HEK293 (cell line): ENCODE measurements around the gene MYOM1.

Experiments used
- SP2 ChIP-seq: fragments of 450-650 bp; formaldehyde crosslinking; IDR thresholded peaks from 2 replicates; pipeline ENCODE4 v1.5.1; 2016; ENCODE audit warnings: missing biosample characterization, missing genetic modification characterization
- TCF7L2 ChIP-seq: IDR thresholded peaks from 2 replicates; pipeline ENCODE4 v1.6.1; 2011; ENCODE audit warnings: low read depth, mild to moderate bottlenecking, inconsistent platforms, low read length, moderate library complexity, borderline replicate concordance
- ZBTB1 ChIP-seq: fragments of 450-650 bp; formaldehyde crosslinking; IDR thresholded peaks from 2 replicates; pipeline ENCODE4 v1.5.1; 2016; ENCODE audit warnings: missing biosample characterization, missing genetic modification characterization
- ZNF274 ChIP-seq, 2 experiments: fragments of 200-500 bp in 1 of 2; fragments of 450-650 bp in 1 of 2; sonication (Bioruptor generic) in 1 of 2; formaldehyde crosslinking in 1 of 2; IDR thresholded peaks; 2 replicates each; pipeline versions ENCODE4 v1.5.1 to v1.6.1; 2014 to 2016; ENCODE audit warnings: borderline replicate concordance in 1 of 2, inconsistent platforms in 1 of 2, low read length in 1 of 2, missing biosample characterization in 1 of 2, missing genetic modification characterization in 1 of 2
- ZNF416 ChIP-seq: fragments of 450-650 bp; formaldehyde crosslinking; IDR thresholded peaks from 2 replicates; pipeline ENCODE4 v1.5.1; 2016; ENCODE audit warnings: missing biosample characterization, missing genetic modification characterization
- ZNF510 ChIP-seq: fragments of 450-650 bp; formaldehyde crosslinking; IDR thresholded peaks from 2 replicates; pipeline ENCODE4 v1.5.1; 2018; ENCODE audit warnings: mild to moderate bottlenecking, missing genetic modification characterization, missing biosample characterization; ENCODE audit not compliant: insufficient replicate concordance
- ZNF561 ChIP-seq: fragments of 450-650 bp; IDR thresholded peaks from 2 replicates; pipeline ENCODE4 v1.5.1; 2018; ENCODE audit warnings: missing biosample characterization, missing genetic modification characterization, borderline replicate concordance
- TF ChIP-seq, protein P1 (sequence below): fragments of 450-650 bp; formaldehyde crosslinking; IDR thresholded peaks from 2 replicates; pipeline ENCODE4 v1.5.1; 2016; ENCODE audit warnings: missing biosample characterization, missing genetic modification characterization
- TF ChIP-seq, protein P2 (sequence below): fragments of 450-650 bp; formaldehyde crosslinking; IDR thresholded peaks from 2 replicates; pipeline ENCODE4 v1.5.1; 2016; ENCODE audit warnings: missing biosample characterization, missing genetic modification characterization
- TF ChIP-seq, protein P3 (sequence below): fragments of 450-650 bp; formaldehyde crosslinking; optimal IDR thresholded peaks from 2 replicates; pipeline ENCODE3; 2016; ENCODE audit warnings: missing biosample characterization, mild to moderate bottlenecking, missing genetic modification characterization

DNA sequence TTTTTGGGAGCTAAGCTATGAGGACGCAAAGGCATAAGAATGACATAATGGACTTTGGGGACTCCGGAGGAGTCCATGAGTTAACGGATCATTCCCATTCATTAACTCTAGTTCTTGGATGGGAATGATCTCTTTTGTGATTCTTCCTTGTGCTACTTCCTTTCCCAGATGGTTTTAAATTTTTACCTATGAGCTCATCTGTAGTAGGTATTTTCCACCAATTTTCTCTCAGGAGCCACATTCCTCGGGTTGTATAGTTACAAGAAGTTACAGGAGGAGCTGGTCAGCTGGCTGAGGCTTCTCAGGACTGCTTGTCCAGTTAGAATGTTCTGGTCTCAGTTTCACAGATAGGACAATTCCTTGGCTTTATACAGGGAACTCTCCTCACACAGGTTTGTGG lies 164.0 kb downstream of the MYOM1 start:
- TF ChIP-seq ZBTB1 (tag by site-specific recombination) (no peak), ZNF561 (no peak), ZNF416 (tag by site-specific recombination) (no peak), SP2 (tag by site-specific recombination) (no peak), ZNF510 (tag by site-specific recombination) (no peak), ZNF274 (IDR thresholded peaks at IDR 0.05; ENCODE audit: low read length) (no peak), ZNF274 (tag by site-specific recombination; IDR thresholded peaks at IDR 0.05; ENCODE audit: borderline replicate concordance) (no peak), TCF7L2 (no peak)
- TF ChIP-seq, protein P1, sequence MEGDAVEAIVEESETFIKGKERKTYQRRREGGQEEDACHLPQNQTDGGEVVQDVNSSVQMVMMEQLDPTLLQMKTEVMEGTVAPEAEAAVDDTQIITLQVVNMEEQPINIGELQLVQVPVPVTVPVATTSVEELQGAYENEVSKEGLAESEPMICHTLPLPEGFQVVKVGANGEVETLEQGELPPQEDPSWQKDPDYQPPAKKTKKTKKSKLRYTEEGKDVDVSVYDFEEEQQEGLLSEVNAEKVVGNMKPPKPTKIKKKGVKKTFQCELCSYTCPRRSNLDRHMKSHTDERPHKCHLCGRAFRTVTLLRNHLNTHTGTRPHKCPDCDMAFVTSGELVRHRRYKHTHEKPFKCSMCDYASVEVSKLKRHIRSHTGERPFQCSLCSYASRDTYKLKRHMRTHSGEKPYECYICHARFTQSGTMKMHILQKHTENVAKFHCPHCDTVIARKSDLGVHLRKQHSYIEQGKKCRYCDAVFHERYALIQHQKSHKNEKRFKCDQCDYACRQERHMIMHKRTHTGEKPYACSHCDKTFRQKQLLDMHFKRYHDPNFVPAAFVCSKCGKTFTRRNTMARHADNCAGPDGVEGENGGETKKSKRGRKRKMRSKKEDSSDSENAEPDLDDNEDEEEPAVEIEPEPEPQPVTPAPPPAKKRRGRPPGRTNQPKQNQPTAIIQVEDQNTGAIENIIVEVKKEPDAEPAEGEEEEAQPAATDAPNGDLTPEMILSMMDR (tag by site-specific recombination), result no peak
- TF ChIP-seq, protein P2, sequence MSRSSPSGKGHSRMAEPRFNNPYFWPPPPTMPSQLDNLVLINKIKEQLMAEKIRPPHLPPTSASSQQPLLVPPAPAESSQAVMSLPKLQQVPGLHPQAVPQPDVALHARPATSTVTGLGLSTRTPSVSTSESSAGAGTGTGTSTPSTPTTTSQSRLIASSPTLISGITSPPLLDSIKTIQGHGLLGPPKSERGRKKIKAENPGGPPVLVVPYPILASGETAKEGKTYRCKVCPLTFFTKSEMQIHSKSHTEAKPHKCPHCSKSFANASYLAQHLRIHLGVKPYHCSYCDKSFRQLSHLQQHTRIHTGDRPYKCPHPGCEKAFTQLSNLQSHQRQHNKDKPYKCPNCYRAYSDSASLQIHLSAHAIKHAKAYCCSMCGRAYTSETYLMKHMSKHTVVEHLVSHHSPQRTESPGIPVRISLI, result no peak
- TF ChIP-seq, protein P3, sequence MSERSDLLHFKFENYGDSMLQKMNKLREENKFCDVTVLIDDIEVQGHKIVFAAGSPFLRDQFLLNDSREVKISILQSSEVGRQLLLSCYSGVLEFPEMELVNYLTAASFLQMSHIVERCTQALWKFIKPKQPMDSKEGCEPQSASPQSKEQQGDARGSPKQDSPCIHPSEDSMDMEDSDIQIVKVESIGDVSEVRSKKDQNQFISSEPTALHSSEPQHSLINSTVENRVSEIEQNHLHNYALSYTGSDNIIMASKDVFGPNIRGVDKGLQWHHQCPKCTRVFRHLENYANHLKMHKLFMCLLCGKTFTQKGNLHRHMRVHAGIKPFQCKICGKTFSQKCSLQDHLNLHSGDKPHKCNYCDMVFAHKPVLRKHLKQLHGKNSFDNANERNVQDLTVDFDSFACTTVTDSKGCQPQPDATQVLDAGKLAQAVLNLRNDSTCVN (tag by site-specific recombination), result no peak
